ENCODE results near the gene SLC39A5. TPM values are rescaled to one million over a fixed set of nuclear protein-coding genes. Genes with fewer than 3 reads are reported as not detected.

SLC39A5 gene
- total RNA-seq, 1 donor from 2014 or later: 0.61 TPM

- no peak for TF ChIP-seq CTCF (IDR thresholded peaks at IDR 0.05; ENCODE audit: partially characterized antibody, unreplicated experiment)
- H3K36me3 Mint-ChIP-seq (ENCODE audit: unreplicated experiment): no peaks in the 10 kb centered on the region
- no peak overlapping the region for H3K4me3 Mint-ChIP-seq (ENCODE audit: unreplicated experiment)
- DNase-seq: no peak
- peak overlapping the region; percentile 18 for H3K27ac Mint-ChIP-seq (ENCODE audit: unreplicated experiment)
- H3K9me3 Mint-ChIP-seq (ENCODE audit: unreplicated experiment): peaks cover 1% of the 10 kb centered on the region
- H3K4me1 Mint-ChIP-seq (ENCODE audit: low read depth, unreplicated experiment): no peaks in the 10 kb centered on the region
- H3K27me3 Mint-ChIP-seq (ENCODE audit: unreplicated experiment): no peaks in the 10 kb centered on the region
Observed at GRCh38 chr12:56234746-56235436, 5.0 kb downstream of the SLC39A5 start.

DNA sequence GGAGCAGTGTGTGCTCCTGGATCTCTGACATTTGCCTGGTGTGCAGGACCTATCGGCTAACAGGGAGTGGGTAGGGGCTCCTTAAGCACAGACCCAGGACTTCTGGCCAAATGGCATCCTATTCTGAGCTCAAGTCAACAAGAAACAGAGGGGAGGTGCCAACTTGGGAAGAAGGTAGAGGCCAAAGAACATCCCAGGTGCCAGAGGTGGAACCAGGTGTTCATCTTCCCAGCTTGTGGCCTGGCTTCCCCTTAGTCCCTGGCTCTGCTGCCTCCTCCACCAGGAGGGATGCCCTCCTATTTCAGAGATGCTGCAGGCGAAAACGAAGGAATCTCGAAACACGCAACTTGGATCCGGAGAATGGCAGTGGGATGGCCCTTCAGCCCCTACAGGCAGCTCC lies 6.2 kb downstream of the SLC39A5 start:
- peaks cover 1% of the 10 kb centered on the region for H3K9me3 Mint-ChIP-seq (ENCODE audit: unreplicated experiment)
- TF ChIP-seq CTCF (IDR thresholded peaks at IDR 0.05; ENCODE audit: partially characterized antibody, unreplicated experiment): no peak
- H3K4me3 Mint-ChIP-seq (ENCODE audit: unreplicated experiment): no peak overlapping the region
- H3K36me3 Mint-ChIP-seq (ENCODE audit: unreplicated experiment): no peaks in the 10 kb centered on the region
- no peaks in the 10 kb centered on the region for H3K4me1 Mint-ChIP-seq (ENCODE audit: low read depth, unreplicated experiment)
- H3K27ac Mint-ChIP-seq (ENCODE audit: unreplicated experiment): no peak overlapping the region
- no peaks in the 10 kb centered on the region for H3K27me3 Mint-ChIP-seq (ENCODE audit: unreplicated experiment)
- no peak for DNase-seq

DNA sequence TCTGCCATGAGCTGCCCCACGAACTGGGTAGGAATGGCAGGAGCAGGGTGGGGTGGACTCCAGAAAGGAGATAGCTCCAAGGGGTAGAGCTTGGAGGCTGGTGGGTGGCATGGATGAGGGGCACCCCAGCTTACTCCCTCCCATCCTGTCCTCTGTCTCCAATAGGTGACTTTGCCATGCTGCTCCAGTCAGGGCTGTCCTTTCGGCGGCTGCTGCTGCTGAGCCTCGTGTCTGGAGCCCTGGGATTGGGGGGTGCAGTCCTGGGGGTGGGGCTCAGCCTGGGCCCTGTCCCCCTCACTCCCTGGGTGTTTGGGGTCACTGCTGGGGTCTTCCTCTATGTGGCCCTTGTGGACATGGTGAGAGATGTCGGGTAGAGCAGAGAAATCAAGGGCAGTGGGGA lies 7.1 kb downstream of the SLC39A5 start:
- Mint-ChIP-seq H3K9me3 (ENCODE audit: unreplicated experiment) (peaks cover 1% of the 10 kb centered on the region), H3K4me1 (ENCODE audit: low read depth, unreplicated experiment) (no peaks in the 10 kb centered on the region), H3K4me3 (ENCODE audit: unreplicated experiment) (no peak overlapping the region), H3K27ac (ENCODE audit: unreplicated experiment) (no peak overlapping the region), H3K27me3 (ENCODE audit: unreplicated experiment) (no peaks in the 10 kb centered on the region), H3K36me3 (ENCODE audit: unreplicated experiment) (no peaks in the 10 kb centered on the region)
- TF ChIP-seq CTCF (IDR thresholded peaks at IDR 0.05; ENCODE audit: partially characterized antibody, unreplicated experiment): no peak
- no peak for DNase-seq

GRCh38 chr12:56237552-56237951 lies 7.7 kb downstream of the SLC39A5 start:
- no peaks in the 10 kb centered on the region for H3K4me1 Mint-ChIP-seq (ENCODE audit: low read depth, unreplicated experiment)
- no peak for TF ChIP-seq CTCF (IDR thresholded peaks at IDR 0.05; ENCODE audit: partially characterized antibody, unreplicated experiment)
- no peak overlapping the region for H3K4me3 Mint-ChIP-seq (ENCODE audit: unreplicated experiment)
- no peaks in the 10 kb centered on the region for H3K27me3 Mint-ChIP-seq (ENCODE audit: unreplicated experiment)
- H3K9me3 Mint-ChIP-seq (ENCODE audit: unreplicated experiment): peaks cover 1% of the 10 kb centered on the region
- no peaks in the 10 kb centered on the region for H3K36me3 Mint-ChIP-seq (ENCODE audit: unreplicated experiment)
- no peak overlapping the region for H3K27ac Mint-ChIP-seq (ENCODE audit: unreplicated experiment)
- DNase-seq: no peak

DNA sequence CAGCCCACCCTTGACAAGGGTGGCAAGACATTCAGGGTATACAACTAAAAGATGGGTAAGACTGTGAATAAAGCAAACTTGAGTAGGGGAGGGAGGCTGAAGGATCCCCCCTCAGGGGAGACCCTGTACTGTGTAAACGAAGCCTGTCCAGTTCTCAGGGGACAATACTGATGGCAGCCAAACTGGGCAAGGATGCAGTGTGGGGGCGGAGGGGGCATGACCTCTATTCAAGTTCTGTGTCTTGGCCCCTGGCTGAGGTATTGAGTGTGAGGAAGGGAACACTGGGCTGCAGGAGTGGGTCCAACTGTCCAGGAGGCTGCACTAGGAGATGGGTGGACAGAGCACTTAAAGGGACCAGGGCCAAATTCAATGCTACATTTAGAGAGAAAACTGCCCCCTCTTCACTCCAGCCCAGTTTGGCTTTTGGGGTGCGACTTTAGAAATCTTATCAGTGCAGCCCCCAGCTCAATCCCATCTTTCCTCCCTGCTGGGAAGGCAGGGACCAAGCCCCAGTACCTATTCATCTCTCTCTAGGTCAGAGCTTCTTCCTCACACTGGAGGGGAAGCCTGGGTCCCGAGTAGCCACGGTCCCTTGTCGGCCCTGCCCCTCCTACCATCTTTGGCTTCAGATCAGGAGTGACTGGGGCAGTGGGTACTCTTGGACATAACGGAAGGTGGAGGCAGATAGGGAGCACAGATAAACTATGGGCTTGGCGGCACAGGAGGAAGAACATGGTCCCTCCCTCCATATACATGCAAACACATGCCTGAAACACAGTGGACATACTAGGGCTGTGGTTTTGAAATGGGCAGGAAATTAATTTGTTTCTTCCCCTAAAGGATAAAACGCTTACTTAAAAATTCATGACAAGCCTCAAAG lies 11.8 kb downstream of the SLC39A5 start:
- no peak for DNase-seq
- Mint-ChIP-seq H3K9me3 (ENCODE audit: unreplicated experiment) (peaks cover 1% of the 10 kb centered on the region), H3K27ac (ENCODE audit: unreplicated experiment) (no peak overlapping the region), H3K4me1 (ENCODE audit: low read depth, unreplicated experiment) (no peaks in the 10 kb centered on the region), H3K27me3 (ENCODE audit: unreplicated experiment) (peaks cover 2% of the 10 kb centered on the region), H3K4me3 (ENCODE audit: unreplicated experiment) (no peak overlapping the region), H3K36me3 (ENCODE audit: unreplicated experiment) (no peaks in the 10 kb centered on the region)
- TF ChIP-seq CTCF (IDR thresholded peaks at IDR 0.05; ENCODE audit: partially characterized antibody, unreplicated experiment): no peak
